Measurements from ENCODE around the gene DUSP5.

DNA sequence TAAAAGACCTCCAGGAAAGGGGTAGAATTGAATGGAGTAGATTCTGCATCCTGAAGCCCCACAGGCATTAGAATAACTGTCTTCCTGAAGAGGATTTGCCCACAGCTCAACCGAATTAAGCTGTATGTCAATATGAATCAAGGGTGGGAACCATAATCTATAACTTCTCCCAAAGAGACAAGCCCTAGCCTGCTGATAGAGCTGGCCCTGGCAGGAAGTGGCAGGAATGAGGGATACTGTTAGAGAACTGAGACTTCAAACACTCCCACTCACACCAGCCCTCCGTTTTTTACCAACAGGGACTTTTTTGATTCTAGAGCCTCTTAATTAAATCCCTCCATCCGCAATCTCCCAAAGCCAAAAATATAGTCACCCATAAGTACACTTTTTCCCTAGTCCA lies 12.2 kb upstream of the DUSP5 start:
- TF ChIP-seq, protein P1, sequence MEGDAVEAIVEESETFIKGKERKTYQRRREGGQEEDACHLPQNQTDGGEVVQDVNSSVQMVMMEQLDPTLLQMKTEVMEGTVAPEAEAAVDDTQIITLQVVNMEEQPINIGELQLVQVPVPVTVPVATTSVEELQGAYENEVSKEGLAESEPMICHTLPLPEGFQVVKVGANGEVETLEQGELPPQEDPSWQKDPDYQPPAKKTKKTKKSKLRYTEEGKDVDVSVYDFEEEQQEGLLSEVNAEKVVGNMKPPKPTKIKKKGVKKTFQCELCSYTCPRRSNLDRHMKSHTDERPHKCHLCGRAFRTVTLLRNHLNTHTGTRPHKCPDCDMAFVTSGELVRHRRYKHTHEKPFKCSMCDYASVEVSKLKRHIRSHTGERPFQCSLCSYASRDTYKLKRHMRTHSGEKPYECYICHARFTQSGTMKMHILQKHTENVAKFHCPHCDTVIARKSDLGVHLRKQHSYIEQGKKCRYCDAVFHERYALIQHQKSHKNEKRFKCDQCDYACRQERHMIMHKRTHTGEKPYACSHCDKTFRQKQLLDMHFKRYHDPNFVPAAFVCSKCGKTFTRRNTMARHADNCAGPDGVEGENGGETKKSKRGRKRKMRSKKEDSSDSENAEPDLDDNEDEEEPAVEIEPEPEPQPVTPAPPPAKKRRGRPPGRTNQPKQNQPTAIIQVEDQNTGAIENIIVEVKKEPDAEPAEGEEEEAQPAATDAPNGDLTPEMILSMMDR (IDR thresholded peaks at IDR 0.05; ENCODE audit: control extremely low read depth in 1 of 3, insufficient read depth in 1 of 3, low read depth in 1 of 3, low read length in 3 of 3), result no peak
- TF ChIP-seq TAF1 (IDR thresholded peaks at IDR 0.05; ENCODE audit: low read depth, low read length), result no peak
- TF ChIP-seq CEBPB (IDR thresholded peaks at IDR 0.05; ENCODE audit: low read depth, low read length), result no peak
